Smooth muscle cell (in vitro differentiated cells): ENCODE data around the gene ICE2. TPM values are rescaled to one million over a fixed set of nuclear protein-coding genes. Genes with fewer than 3 reads are reported as not detected.

Source experiments
- DNase-seq: peaks from one replicate; lab custom pipeline; 2025; ENCODE audit not compliant: unreplicated experiment; lab: John Stamatoyannopoulos, UW
- H2AFZ ChIP-seq: fragments of 200-600 bp; sonication (generic); 2 replicates; pipeline ENCODE4 v1.6.0; 2016; ENCODE audit warnings: antibody characterized with exemption, low read depth, mild to moderate bottlenecking
- H3F3A ChIP-seq: fragments of 200-600 bp; sonication (generic); 2 replicates; pipeline ENCODE4 v1.6.0; 2017; ENCODE audit warnings: antibody characterized with exemption, low read depth
- H3K27ac ChIP-seq: fragments of 200-600 bp; sonication (generic); 2 replicates; pipeline ENCODE4 v1.5.1; 2016; ENCODE audit warnings: low read depth, mild to moderate bottlenecking
- H3K27me3 ChIP-seq: fragments of 200-600 bp; sonication (generic); 2 replicates; pipeline ENCODE4 v1.6.1; 2016; ENCODE audit warnings: low read depth, mild to moderate bottlenecking
- H3K36me3 ChIP-seq: fragments of 200-600 bp; sonication (generic); 2 replicates; pipeline ENCODE4 v1.5.1; 2016; ENCODE audit warnings: low read depth
- H3K4me1 ChIP-seq: fragments of 200-600 bp; sonication (generic); 2 replicates; pipeline ENCODE4 v1.5.1; 2016; ENCODE audit warnings: low read depth
- H3K4me2 ChIP-seq: fragments of 200-600 bp; sonication (generic); 2 replicates; pipeline ENCODE4 v1.6.0; 2016; ENCODE audit warnings: mild to moderate bottlenecking
- H3K4me3 ChIP-seq: fragments of 200-600 bp; sonication (generic); 2 replicates; pipeline ENCODE4 v1.5.1; 2016; ENCODE audit warnings: mild to moderate bottlenecking
- H3K79me2 ChIP-seq: fragments of 200-600 bp; sonication (generic); 2 replicates; pipeline ENCODE4 v1.6.0; 2016; ENCODE audit warnings: low read depth, mild to moderate bottlenecking
- H3K9ac ChIP-seq: fragments of 200-600 bp; sonication (generic); 2 replicates; pipeline ENCODE4 v1.6.0; 2016; ENCODE audit warnings: low read depth
- H3K9me3 ChIP-seq: fragments of 200-600 bp; sonication (generic); replicated peaks from 2 replicates; pipeline ENCODE4 v1.5.1; 2016; ENCODE audit warnings: low read depth
- H4K20me1 ChIP-seq: fragments of 200-600 bp; sonication (generic); 2 replicates; pipeline ENCODE4 v1.6.0; 2016; ENCODE audit warnings: low read depth
- CTCF ChIP-seq: fragments of 200-600 bp; sonication (generic); IDR thresholded peaks from 2 replicates; pipeline ENCODE4 v1.5.1; 2017; ENCODE audit warnings: borderline replicate concordance, mild to moderate bottlenecking, antibody characterized with exemption; ENCODE audit not compliant: insufficient read depth, poor library complexity, severe bottlenecking
- WGBS: methylation state at CpG from one replicate; pipeline ENCODE4 v1.1.7; 2016; ENCODE audit warnings: low lambda C conversion rate; 5-methylcytosine and 5-hydroxymethylcytosine counted together
- polyA plus RNA-seq: library from polyadenylated mRNA; unstranded; fragments of >200 nt; fragmentation: Nextera tagmentation; extraction: Ambion mirVana; gene quantifications from 2 replicates; pipeline ENCODE4 v1.2.1, GENCODE V29; 2016
- total RNA-seq: library from RNA; depleted of rRNA; stranded (reverse); fragments of >200 nt; gene quantifications from 2 replicates; pipeline ENCODE4 v1.2.3, GENCODE V29; 2014

Gene ICE2
- total and polyA plus RNA-seq, 2 experiments from 2014 or later: 15.2 to 17.3 TPM

- Histone ChIP-seq H3K4me3 (no peak overlapping the region), H3K27me3 (no peaks in the 10 kb centered on the region), H3K79me2 (no peaks in the 10 kb centered on the region), H3K4me2 (no peak overlapping the region), H2AFZ (no peak overlapping the region), H3K9me3 (no peaks in the 10 kb centered on the region), H3K9ac (no peak overlapping the region), H3K27ac (no peak overlapping the region), H3K4me1 (no peaks in the 10 kb centered on the region), H3F3A (no peaks in the 10 kb centered on the region), H4K20me1 (no peaks in the 10 kb centered on the region), H3K36me3 (peaks cover 9% of the 10 kb centered on the region)
- DNase-seq: no peak
- TF ChIP-seq CTCF: no peak
- 93% methylated on average over 6 of the region's 6 CpGs for WGBS
Observed at GRCh38 chr15:60496853-60497252, 17.9 kb upstream of the ICE2 start.

- no peak overlapping the region for H3K27ac ChIP-seq
- no peak overlapping the region for H3K4me3 ChIP-seq
- H3K4me1 ChIP-seq: no peaks in the 10 kb centered on the region
- no peaks in the 10 kb centered on the region for H4K20me1 ChIP-seq
- no peaks in the 10 kb centered on the region for H3K79me2 ChIP-seq
- no peak for DNase-seq
- no peaks in the 10 kb centered on the region for H3F3A ChIP-seq
- no peak for TF ChIP-seq CTCF
- H3K4me2 ChIP-seq: no peak overlapping the region
- no peak overlapping the region for H3K9ac ChIP-seq
- no peaks in the 10 kb centered on the region for H3K27me3 ChIP-seq
- H2AFZ ChIP-seq: no peak overlapping the region
- no peaks in the 10 kb centered on the region for H3K36me3 ChIP-seq
- 90% methylated on average over 3 of the region's 3 CpGs for WGBS
- H3K9me3 ChIP-seq: no peaks in the 10 kb centered on the region
Observed at GRCh38 chr15:60494108-60494507, 15.2 kb upstream of the ICE2 start.

GRCh38 chr15:60493166-60493565, 14.2 kb upstream of the ICE2 start:
- WGBS: 95% methylated on average over 4 of the region's 4 CpGs
- TF ChIP-seq CTCF: no peak
- H3K9ac ChIP-seq: no peak overlapping the region

GRCh38 chr15:60486742-60487141, 7.8 kb upstream of the ICE2 start:
- no peak for TF ChIP-seq CTCF
- no peak overlapping the region for H3K27ac ChIP-seq
- H3K9me3 ChIP-seq: no peaks in the 10 kb centered on the region
- no peak overlapping the region for H3K4me2 ChIP-seq
- no peaks in the 10 kb centered on the region for H3K4me1 ChIP-seq
- no peak overlapping the region for H2AFZ ChIP-seq
- WGBS: 100% methylated on average over 2 of the region's 2 CpGs
- no peaks in the 10 kb centered on the region for H3K36me3 ChIP-seq
- H4K20me1 ChIP-seq: no peaks in the 10 kb centered on the region
- no peak overlapping the region for H3K9ac ChIP-seq
- no peak overlapping the region for H3K4me3 ChIP-seq
- no peaks in the 10 kb centered on the region for H3K27me3 ChIP-seq
- no peaks in the 10 kb centered on the region for H3K79me2 ChIP-seq
- no peak for DNase-seq
- H3F3A ChIP-seq: no peaks in the 10 kb centered on the region

More at GRCh38 chr15:60493166-60493565, 14.2 kb upstream of the ICE2 start:
- no peak overlapping the region for H3K27ac ChIP-seq
- no peak overlapping the region for H3K4me2 ChIP-seq
- no peak overlapping the region for H2AFZ ChIP-seq
- no peaks in the 10 kb centered on the region for H4K20me1 ChIP-seq
- no peaks in the 10 kb centered on the region for H3K27me3 ChIP-seq
- no peak overlapping the region for H3K4me3 ChIP-seq
- no peak for DNase-seq
- H3K4me1 ChIP-seq: no peaks in the 10 kb centered on the region
- no peaks in the 10 kb centered on the region for H3F3A ChIP-seq
- H3K79me2 ChIP-seq: no peaks in the 10 kb centered on the region
- no peaks in the 10 kb centered on the region for H3K36me3 ChIP-seq
- no peaks in the 10 kb centered on the region for H3K9me3 ChIP-seq
